ENCODE measurements around the gene RAF1. TPM values are rescaled to one million over a fixed set of nuclear protein-coding genes. Genes with fewer than 3 reads are reported as not detected.

The RAF1 gene
- total RNA-seq, 1 donor from 2014 or later = 70.9 TPM

- DNase-seq (ENCODE audit: low read depth in 2 of 2) = no peak
Measured at GRCh38 chr3:12593473-12593872, 70.4 kb downstream of the RAF1 start.

- no peak for DNase-seq (ENCODE audit: low read depth in 2 of 2)
Measured at GRCh38 chr3:12591997-12592715, 71.8 kb downstream of the RAF1 start.

GRCh38 chr3:12591456-12591855 lies 72.5 kb downstream of the RAF1 start:
- DNase-seq (ENCODE audit: low read depth in 2 of 2) = no peak

GRCh38 chr3:12590096-12590495 lies 73.8 kb downstream of the RAF1 start:
- no peak for DNase-seq (ENCODE audit: low read depth in 2 of 2)

- DNase-seq (ENCODE audit: low read depth in 2 of 2) = no peak
Measured at GRCh38 chr3:12588039-12589009, 75.6 kb downstream of the RAF1 start.

- no peak for DNase-seq (ENCODE audit: low read depth in 2 of 2)
Measured at GRCh38 chr3:12586403-12586802, 77.5 kb downstream of the RAF1 start.

GRCh38 chr3:12585970-12586369 lies 77.9 kb downstream of the RAF1 start:
- no peak for DNase-seq (ENCODE audit: low read depth in 2 of 2)

- no peak for DNase-seq (ENCODE audit: low read depth in 2 of 2)
Measured at GRCh38 chr3:12585181-12585580, 78.7 kb downstream of the RAF1 start.

- no peak for DNase-seq (ENCODE audit: low read depth in 2 of 2)
Measured at GRCh38 chr3:12584083-12584482, 79.8 kb downstream of the RAF1 start.

GRCh38 chr3:12583280-12583679 lies 80.6 kb downstream of the RAF1 start:
- DNase-seq (ENCODE audit: low read depth in 2 of 2) = no peak

- no peak for DNase-seq (ENCODE audit: low read depth in 2 of 2)
Measured at GRCh38 chr3:12582730-12583129, 81.2 kb downstream of the RAF1 start.

GRCh38 chr3:12579905-12580304 lies 84.0 kb downstream of the RAF1 start:
- peak in 1 of 2 donors; percentile 26 for DNase-seq (ENCODE audit: low read depth in 2 of 2)

GRCh38 chr3:12579456-12579855 lies 84.5 kb downstream of the RAF1 start:
- DNase-seq (ENCODE audit: low read depth in 2 of 2) = peak in 1 of 2 donors; percentile 15

GRCh38 chr3:12578742-12579141 lies 85.2 kb downstream of the RAF1 start:
- no peak for DNase-seq (ENCODE audit: low read depth in 2 of 2)

- no peak for DNase-seq (ENCODE audit: low read depth in 2 of 2)
Measured at GRCh38 chr3:12577379-12577778, 86.5 kb downstream of the RAF1 start.

GRCh38 chr3:12574661-12575060 lies 89.3 kb downstream of the RAF1 start:
- peak in 1 of 2 donors; percentile 32 for DNase-seq (ENCODE audit: low read depth in 2 of 2)

- DNase-seq (ENCODE audit: low read depth in 2 of 2) = no peak
Measured at GRCh38 chr3:12574131-12574530, 89.8 kb downstream of the RAF1 start.

- DNase-seq (ENCODE audit: low read depth in 2 of 2) = no peak
Measured at GRCh38 chr3:12571986-12572385, 91.9 kb downstream of the RAF1 start.

- DNase-seq (ENCODE audit: low read depth in 2 of 2) = no peak
Measured at GRCh38 chr3:12569836-12570235, 94.1 kb downstream of the RAF1 start.

- DNase-seq (ENCODE audit: low read depth in 2 of 2) = no peak
Measured at GRCh38 chr3:12568747-12569146, 95.2 kb downstream of the RAF1 start.

- DNase-seq (ENCODE audit: low read depth in 2 of 2) = peak in 1 of 2 donors; percentile 39
Measured at GRCh38 chr3:12566976-12567375, 96.9 kb downstream of the RAF1 start.

- DNase-seq (ENCODE audit: low read depth in 2 of 2) = no peak
Measured at GRCh38 chr3:12562451-12562850, 101.5 kb downstream of the RAF1 start.

- no peak for DNase-seq (ENCODE audit: low read depth in 2 of 2)
Measured at GRCh38 chr3:12561397-12561796, 102.5 kb downstream of the RAF1 start.
